K562 (cell line): Measurements from ENCODE around the gene EDA. TPM values are rescaled to one million over a fixed set of nuclear protein-coding genes. Genes with fewer than 3 reads are reported as not detected.

Source experiments
- CEBPB ChIP-seq: fragments of 450-650 bp; IDR thresholded peaks from 2 replicates; pipeline ENCODE4 v1.6.1; 2016; ENCODE audit warnings: missing genetic modification characterization, missing compliant biosample characterization
- IRF2 ChIP-seq: sonication (generic); formaldehyde crosslinking; IDR thresholded peaks from 2 replicates; pipeline ENCODE4 v1.8.1; 2022; ENCODE audit warnings: mild to moderate bottlenecking, missing genetic modification reagents
- KHSRP ChIP-seq: fragments of 450-650 bp; IDR thresholded peaks from 2 replicates; pipeline ENCODE4 v1.6.1; 2017
- XRCC4 ChIP-seq: IDR thresholded peaks from one replicate; pipeline ENCODE4 v1.6.1; 2011; ENCODE audit not compliant: insufficient read depth, insufficient read length; ENCODE audit errors: extremely low read depth
- polyA plus RNA-seq, 8 experiments: library from polyadenylated mRNA; depleted of rRNA in 4 of 8; stranded (reverse) in 5 of 8; unstranded in 3 of 8; fragments of >200 nt; fragmentation: Nextera tagmentation in 2 of 8; fragmentation: Illumina TruSeq in 1 of 8; extraction: Ambion mirVana in 2 of 8; extraction: Trizol in 1 of 8; gene quantifications; 2 replicates each; pipeline versions ENCODE4 v1.2.1 to v1.2.3, GENCODE V29; 2011 to 2014; ENCODE audit warnings: inconsistent platforms in 1 of 8, missing spikeins in 1 of 8
- total RNA-seq, 7 experiments: library from RNA; depleted of rRNA in 6 of 7; stranded (reverse); fragments of >200 nt in 6 of 7; fragmentation: Illumina TruSeq in 2 of 7; extraction: Trizol in 2 of 7; gene quantifications; 2 replicates each; pipeline versions ENCODE4 v1.2.1 to v1.2.3, GENCODE V29; 2011 to 2021; ENCODE audit warnings: low replicate concordance in 1 of 7
- TF ChIP-seq, protein P1 (sequence below): fragments of 450-650 bp; IDR thresholded peaks from 2 replicates; pipeline ENCODE4 v1.6.1; 2016; ENCODE audit warnings: mild to moderate bottlenecking, moderate library complexity
- TF ChIP-seq, protein P2 (sequence below): sonication (generic); formaldehyde crosslinking; IDR thresholded peaks from 2 replicates; pipeline ENCODE4 v1.4.0; 2020; ENCODE audit warnings: mild to moderate bottlenecking, missing genetic modification reagents
- TF ChIP-seq, protein P3 (sequence below): fragments of 250-450 bp; sonication (Bioruptor Pico); IDR thresholded peaks from 2 replicates; pipeline ENCODE4 v1.6.1; 2021; ENCODE audit warnings: mild to moderate bottlenecking
- TF ChIP-seq, protein P4 (sequence below): IDR thresholded peaks from 2 replicates; pipeline ENCODE4 v1.6.1; 2011; ENCODE audit not compliant: insufficient read length; ENCODE audit errors: extremely low read depth

EDA gene
- total and polyA plus RNA-seq, 9 of the 15 experiments (the other 6 are each of a cell fraction or from before 2014, with no cell fraction given) = 0.03 to 0.40 (median 0.07) TPM

DNA sequence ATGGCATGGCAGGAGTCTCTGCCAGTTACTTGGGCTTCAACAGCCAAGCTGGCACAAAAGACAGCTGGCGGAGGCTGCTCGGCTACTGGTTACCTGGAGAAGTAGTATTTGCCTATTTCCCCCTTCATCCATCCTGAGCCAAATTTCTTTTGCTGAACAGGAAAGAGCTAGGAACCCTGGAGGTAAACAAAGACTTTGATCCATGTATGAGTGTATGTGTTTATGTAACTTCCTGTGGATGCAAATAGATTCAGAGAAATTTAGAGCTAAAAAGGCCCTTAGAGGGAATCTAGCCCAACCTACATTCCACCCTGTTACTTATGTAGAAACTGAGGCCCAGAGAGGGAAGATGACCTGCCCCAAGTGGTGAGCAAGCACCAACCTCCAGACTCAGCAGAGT lies 422.6 kb downstream of the EDA start (continued):
- TF ChIP-seq, protein P1, sequence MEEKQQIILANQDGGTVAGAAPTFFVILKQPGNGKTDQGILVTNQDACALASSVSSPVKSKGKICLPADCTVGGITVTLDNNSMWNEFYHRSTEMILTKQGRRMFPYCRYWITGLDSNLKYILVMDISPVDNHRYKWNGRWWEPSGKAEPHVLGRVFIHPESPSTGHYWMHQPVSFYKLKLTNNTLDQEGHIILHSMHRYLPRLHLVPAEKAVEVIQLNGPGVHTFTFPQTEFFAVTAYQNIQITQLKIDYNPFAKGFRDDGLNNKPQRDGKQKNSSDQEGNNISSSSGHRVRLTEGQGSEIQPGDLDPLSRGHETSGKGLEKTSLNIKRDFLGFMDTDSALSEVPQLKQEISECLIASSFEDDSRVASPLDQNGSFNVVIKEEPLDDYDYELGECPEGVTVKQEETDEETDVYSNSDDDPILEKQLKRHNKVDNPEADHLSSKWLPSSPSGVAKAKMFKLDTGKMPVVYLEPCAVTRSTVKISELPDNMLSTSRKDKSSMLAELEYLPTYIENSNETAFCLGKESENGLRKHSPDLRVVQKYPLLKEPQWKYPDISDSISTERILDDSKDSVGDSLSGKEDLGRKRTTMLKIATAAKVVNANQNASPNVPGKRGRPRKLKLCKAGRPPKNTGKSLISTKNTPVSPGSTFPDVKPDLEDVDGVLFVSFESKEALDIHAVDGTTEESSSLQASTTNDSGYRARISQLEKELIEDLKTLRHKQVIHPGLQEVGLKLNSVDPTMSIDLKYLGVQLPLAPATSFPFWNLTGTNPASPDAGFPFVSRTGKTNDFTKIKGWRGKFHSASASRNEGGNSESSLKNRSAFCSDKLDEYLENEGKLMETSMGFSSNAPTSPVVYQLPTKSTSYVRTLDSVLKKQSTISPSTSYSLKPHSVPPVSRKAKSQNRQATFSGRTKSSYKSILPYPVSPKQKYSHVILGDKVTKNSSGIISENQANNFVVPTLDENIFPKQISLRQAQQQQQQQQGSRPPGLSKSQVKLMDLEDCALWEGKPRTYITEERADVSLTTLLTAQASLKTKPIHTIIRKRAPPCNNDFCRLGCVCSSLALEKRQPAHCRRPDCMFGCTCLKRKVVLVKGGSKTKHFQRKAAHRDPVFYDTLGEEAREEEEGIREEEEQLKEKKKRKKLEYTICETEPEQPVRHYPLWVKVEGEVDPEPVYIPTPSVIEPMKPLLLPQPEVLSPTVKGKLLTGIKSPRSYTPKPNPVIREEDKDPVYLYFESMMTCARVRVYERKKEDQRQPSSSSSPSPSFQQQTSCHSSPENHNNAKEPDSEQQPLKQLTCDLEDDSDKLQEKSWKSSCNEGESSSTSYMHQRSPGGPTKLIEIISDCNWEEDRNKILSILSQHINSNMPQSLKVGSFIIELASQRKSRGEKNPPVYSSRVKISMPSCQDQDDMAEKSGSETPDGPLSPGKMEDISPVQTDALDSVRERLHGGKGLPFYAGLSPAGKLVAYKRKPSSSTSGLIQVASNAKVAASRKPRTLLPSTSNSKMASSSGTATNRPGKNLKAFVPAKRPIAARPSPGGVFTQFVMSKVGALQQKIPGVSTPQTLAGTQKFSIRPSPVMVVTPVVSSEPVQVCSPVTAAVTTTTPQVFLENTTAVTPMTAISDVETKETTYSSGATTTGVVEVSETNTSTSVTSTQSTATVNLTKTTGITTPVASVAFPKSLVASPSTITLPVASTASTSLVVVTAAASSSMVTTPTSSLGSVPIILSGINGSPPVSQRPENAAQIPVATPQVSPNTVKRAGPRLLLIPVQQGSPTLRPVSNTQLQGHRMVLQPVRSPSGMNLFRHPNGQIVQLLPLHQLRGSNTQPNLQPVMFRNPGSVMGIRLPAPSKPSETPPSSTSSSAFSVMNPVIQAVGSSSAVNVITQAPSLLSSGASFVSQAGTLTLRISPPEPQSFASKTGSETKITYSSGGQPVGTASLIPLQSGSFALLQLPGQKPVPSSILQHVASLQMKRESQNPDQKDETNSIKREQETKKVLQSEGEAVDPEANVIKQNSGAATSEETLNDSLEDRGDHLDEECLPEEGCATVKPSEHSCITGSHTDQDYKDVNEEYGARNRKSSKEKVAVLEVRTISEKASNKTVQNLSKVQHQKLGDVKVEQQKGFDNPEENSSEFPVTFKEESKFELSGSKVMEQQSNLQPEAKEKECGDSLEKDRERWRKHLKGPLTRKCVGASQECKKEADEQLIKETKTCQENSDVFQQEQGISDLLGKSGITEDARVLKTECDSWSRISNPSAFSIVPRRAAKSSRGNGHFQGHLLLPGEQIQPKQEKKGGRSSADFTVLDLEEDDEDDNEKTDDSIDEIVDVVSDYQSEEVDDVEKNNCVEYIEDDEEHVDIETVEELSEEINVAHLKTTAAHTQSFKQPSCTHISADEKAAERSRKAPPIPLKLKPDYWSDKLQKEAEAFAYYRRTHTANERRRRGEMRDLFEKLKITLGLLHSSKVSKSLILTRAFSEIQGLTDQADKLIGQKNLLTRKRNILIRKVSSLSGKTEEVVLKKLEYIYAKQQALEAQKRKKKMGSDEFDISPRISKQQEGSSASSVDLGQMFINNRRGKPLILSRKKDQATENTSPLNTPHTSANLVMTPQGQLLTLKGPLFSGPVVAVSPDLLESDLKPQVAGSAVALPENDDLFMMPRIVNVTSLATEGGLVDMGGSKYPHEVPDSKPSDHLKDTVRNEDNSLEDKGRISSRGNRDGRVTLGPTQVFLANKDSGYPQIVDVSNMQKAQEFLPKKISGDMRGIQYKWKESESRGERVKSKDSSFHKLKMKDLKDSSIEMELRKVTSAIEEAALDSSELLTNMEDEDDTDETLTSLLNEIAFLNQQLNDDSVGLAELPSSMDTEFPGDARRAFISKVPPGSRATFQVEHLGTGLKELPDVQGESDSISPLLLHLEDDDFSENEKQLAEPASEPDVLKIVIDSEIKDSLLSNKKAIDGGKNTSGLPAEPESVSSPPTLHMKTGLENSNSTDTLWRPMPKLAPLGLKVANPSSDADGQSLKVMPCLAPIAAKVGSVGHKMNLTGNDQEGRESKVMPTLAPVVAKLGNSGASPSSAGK = no peak
- TF ChIP-seq KHSRP (no peak), IRF2 (CRISPR knock-in tag) (no peak), CEBPB (tag) (no peak), XRCC4 (no peak)
- TF ChIP-seq, protein P2, sequence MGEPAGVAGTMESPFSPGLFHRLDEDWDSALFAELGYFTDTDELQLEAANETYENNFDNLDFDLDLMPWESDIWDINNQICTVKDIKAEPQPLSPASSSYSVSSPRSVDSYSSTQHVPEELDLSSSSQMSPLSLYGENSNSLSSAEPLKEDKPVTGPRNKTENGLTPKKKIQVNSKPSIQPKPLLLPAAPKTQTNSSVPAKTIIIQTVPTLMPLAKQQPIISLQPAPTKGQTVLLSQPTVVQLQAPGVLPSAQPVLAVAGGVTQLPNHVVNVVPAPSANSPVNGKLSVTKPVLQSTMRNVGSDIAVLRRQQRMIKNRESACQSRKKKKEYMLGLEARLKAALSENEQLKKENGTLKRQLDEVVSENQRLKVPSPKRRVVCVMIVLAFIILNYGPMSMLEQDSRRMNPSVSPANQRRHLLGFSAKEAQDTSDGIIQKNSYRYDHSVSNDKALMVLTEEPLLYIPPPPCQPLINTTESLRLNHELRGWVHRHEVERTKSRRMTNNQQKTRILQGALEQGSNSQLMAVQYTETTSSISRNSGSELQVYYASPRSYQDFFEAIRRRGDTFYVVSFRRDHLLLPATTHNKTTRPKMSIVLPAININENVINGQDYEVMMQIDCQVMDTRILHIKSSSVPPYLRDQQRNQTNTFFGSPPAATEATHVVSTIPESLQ = no peak
- TF ChIP-seq, protein P3, sequence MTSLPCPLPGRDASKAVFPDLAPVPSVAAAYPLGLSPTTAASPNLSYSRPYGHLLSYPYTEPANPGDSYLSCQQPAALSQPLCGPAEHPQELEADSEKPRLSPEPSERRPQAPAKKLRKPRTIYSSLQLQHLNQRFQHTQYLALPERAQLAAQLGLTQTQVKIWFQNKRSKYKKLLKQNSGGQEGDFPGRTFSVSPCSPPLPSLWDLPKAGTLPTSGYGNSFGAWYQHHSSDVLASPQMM (CRISPR knock-in tag) = no peak
- TF ChIP-seq, protein P4, sequence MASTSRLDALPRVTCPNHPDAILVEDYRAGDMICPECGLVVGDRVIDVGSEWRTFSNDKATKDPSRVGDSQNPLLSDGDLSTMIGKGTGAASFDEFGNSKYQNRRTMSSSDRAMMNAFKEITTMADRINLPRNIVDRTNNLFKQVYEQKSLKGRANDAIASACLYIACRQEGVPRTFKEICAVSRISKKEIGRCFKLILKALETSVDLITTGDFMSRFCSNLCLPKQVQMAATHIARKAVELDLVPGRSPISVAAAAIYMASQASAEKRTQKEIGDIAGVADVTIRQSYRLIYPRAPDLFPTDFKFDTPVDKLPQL = no peak
